ENCODE data around the gene CDKL1. TPM values are rescaled to one million over a fixed set of nuclear protein-coding genes. Genes with fewer than 3 reads are reported as not detected.

Gene CDKL1
- polyA plus RNA-seq, 2 of the 4 experiments (the other 2 are of a cell fraction) = 10.2 to 11.0 TPM

DNA sequence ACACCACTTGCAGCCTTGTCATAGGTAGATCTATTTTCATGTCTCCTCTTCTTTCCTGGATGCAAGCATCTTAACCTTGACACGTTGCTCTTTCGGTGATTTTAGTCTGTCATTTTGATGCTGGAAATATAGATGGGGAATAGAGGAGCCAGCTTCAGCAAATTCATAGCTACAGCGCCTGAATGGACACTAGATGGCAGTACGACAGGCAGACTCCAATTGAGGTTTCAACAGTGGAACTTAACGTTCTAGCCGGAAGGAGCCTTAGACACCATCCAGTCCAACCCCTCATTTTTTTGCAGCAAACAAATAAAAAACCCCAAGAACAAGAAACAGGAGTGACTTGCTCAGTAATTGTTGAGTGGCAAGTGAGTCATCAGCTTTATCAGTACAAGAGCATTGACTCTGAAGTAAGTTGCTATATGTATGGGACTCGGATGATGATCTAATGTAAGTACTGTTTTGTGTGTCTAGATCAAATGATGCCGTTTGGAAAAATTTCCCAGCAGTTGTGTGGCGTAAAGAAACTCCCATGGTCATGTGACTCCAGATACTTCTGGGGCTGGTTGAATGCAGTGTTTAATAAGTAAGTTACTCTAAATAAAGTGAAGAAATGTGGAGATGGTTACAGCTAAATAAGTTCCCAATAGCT is 75.5 kb downstream of the CDKL1 start (continued):
- no peak for TF ChIP-seq EHF (CRISPR knock-in tag; IDR thresholded peaks at IDR 0.05)
- no peak for TF ChIP-seq MAZ (IDR thresholded peaks at IDR 0.05; ENCODE audit: borderline replicate concordance, low read depth, low read length)
- TF ChIP-seq EP300 (IDR thresholded peaks at IDR 0.05) = no peak
- TF ChIP-seq POLR2A (IDR thresholded peaks at IDR 0.05; ENCODE audit: low read length) = no peak
- TF ChIP-seq JUNB (IDR thresholded peaks at IDR 0.05) = no peak

DNA sequence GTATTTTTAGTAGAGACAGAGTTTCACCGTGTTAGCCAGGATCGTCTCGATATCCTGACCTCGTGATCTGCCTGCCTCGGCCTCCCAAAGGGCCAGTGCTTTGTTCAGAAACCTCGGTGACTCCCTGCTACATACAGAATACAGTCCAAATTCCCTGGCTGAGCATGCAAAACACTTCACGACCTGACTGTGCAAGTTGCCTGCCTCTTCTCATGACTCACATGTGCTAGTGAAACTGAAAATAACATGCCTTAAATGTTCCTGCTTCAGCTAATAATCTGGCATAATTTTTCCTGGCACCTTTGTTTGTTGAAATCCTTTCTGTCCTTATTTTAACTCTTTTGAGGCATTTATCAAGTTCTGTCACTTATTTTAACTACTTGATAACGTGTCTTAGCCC is 76.4 kb downstream of the CDKL1 start:
- Histone ChIP-seq H3K4me1 (peaks cover 11% of the 10 kb centered on the region), H3K4me2 (no peak overlapping the region; the same call in 2 of the 3 replicates), H3K27ac (no peak overlapping the region; a peak in 1 of 6 replicates), H3K4me3 (no peak overlapping the region), H3K9me3 (no peaks in the 10 kb centered on the region)
- FAIRE-seq (no peak), ATAC-seq (no peak), DNase-seq (ENCODE audit: low read depth in 1 of 2, low spot score in 1 of 2) (no peak)
- WGBS (ENCODE audit: missing lambda C conversion rate) = 66% methylated on average over 8 of the region's 8 CpGs
- POLR2A ChIA-PET = interaction anchor here (1.0 to 2.1 kb wide), 4 partner anchors 8 to 349 kb away, joined by 3 to 22 read pairs (median 3); partner anchors contain the start of genes CDKL1, DMAC2L, L2HGDH and MAP4K5
- TF ChIP-seq FOSB (CRISPR knock-in tag; IDR thresholded peaks at IDR 0.05) (no peak), NPAS2 (CRISPR knock-in tag; IDR thresholded peaks at IDR 0.05; ENCODE audit: borderline replicate concordance) (no peak), JUNB (IDR thresholded peaks at IDR 0.05) (no peak), EHMT2 (IDR thresholded peaks at IDR 0.05; ENCODE audit: low read depth) (no peak), POLR2AphosphoS2 (conservative IDR thresholded peaks at IDR 0.05; ENCODE audit: low read length) (no peak), RFX5 (IDR thresholded peaks at IDR 0.05) (no peak), CHD2 (IDR thresholded peaks at IDR 0.05; ENCODE audit: low read length, partially characterized antibody) (no peak), KDM1A (IDR thresholded peaks at IDR 0.05; ENCODE audit: low read depth) (no peak), ESRRA (IDR thresholded peaks at IDR 0.05; ENCODE audit: borderline replicate concordance, low read length) (no peak), CEBPB (IDR thresholded peaks at IDR 0.05) (no peak), RARB (CRISPR knock-in tag; IDR thresholded peaks at IDR 0.05) (no peak)
- TF ChIP-seq, protein P1, sequence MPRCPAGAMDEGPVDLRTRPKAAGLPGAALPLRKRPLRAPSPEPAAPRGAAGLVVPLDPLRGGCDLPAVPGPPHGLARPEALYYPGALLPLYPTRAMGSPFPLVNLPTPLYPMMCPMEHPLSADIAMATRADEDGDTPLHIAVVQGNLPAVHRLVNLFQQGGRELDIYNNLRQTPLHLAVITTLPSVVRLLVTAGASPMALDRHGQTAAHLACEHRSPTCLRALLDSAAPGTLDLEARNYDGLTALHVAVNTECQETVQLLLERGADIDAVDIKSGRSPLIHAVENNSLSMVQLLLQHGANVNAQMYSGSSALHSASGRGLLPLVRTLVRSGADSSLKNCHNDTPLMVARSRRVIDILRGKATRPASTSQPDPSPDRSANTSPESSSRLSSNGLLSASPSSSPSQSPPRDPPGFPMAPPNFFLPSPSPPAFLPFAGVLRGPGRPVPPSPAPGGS (IDR thresholded peaks at IDR 0.05) = no peak
- CTCF ChIA-PET = interaction anchor here (0.6 to 3.4 kb wide), 31 partner anchors 8 to 541 kb away, joined by 3 to 23 read pairs (median 6); partner anchors contain the start of genes CDKL1, DMAC2L, L2HGDH and MAP4K5

DNA sequence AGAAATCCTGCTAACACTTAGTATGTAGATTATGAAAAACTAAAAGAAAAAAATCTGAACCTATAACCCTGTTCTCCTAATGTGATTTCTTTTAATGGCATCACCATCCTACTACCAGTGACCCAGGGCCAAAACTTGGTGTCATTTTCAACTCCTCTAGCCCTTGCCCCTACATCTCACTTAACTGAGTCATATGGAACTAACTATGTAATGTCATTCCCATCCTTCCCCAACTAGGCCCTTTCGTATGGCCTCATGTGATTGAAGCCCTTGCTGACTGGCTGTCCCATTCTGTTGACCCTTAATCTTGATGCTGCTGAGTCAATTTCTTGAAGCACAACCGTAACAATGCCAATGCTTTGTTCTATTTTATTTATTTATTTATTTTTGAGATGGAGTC is 77.0 kb downstream of the CDKL1 start:
- no peak overlapping the region for H3K4me2 ChIP-seq
- no peaks in the 10 kb centered on the region for H3K9me3 ChIP-seq
- POLR2A ChIA-PET = interaction anchor here (2.1 kb wide), 1 partner anchor 7 kb away, joined by 22 read pairs; the partner anchor contains the start of genes DMAC2L and L2HGDH
- CTCF ChIA-PET = interaction anchor here (1.2 to 3.1 kb wide), 13 partner anchors 9 to 541 kb away, joined by 3 to 17 read pairs (median 7); partner anchors contain the start of genes CDKL1 and MAP4K5
- H3K27ac ChIP-seq = no peak overlapping the region
- FAIRE-seq (no peak), ATAC-seq (no peak), DNase-seq (ENCODE audit: low read depth in 1 of 2, low spot score in 1 of 2) (no peak)
- peaks cover 11% of the 10 kb centered on the region for H3K4me1 ChIP-seq
- no peak overlapping the region for H3K4me3 ChIP-seq
- 92% methylated on average over 2 of the region's 2 CpGs for WGBS (ENCODE audit: missing lambda C conversion rate)
- TF ChIP-seq HOXA7 (CRISPR knock-in tag; IDR thresholded peaks at IDR 0.05) (no peak), MAZ (IDR thresholded peaks at IDR 0.05; ENCODE audit: borderline replicate concordance, low read depth, low read length) (no peak), EP300 (IDR thresholded peaks at IDR 0.05) (no peak), TFCP2L1 (CRISPR knock-in tag; IDR thresholded peaks at IDR 0.05) (no peak), FOSB (CRISPR knock-in tag; IDR thresholded peaks at IDR 0.05) (no peak), CHD4 (IDR thresholded peaks at IDR 0.05; ENCODE audit: borderline replicate concordance) (no peak), RNF2 (IDR thresholded peaks at IDR 0.05; ENCODE audit: borderline replicate concordance, low read depth) (no peak), CBX2 (IDR thresholded peaks at IDR 0.05; ENCODE audit: borderline replicate concordance, low read depth) (no peak), TP53 (CRISPR knock-in tag; IDR thresholded peaks at IDR 0.05) (no peak)
- TF ChIP-seq, protein P2, sequence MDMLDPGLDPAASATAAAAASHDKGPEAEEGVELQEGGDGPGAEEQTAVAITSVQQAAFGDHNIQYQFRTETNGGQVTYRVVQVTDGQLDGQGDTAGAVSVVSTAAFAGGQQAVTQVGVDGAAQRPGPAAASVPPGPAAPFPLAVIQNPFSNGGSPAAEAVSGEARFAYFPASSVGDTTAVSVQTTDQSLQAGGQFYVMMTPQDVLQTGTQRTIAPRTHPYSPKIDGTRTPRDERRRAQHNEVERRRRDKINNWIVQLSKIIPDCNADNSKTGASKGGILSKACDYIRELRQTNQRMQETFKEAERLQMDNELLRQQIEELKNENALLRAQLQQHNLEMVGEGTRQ (IDR thresholded peaks at IDR 0.05) = no peak
- TF ChIP-seq, protein P3, sequence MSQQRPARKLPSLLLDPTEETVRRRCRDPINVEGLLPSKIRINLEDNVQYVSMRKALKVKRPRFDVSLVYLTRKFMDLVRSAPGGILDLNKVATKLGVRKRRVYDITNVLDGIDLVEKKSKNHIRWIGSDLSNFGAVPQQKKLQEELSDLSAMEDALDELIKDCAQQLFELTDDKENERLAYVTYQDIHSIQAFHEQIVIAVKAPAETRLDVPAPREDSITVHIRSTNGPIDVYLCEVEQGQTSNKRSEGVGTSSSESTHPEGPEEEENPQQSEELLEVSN (IDR thresholded peaks at IDR 0.05; ENCODE audit: borderline replicate concordance, low read depth) = no peak
- TF ChIP-seq, protein P4, sequence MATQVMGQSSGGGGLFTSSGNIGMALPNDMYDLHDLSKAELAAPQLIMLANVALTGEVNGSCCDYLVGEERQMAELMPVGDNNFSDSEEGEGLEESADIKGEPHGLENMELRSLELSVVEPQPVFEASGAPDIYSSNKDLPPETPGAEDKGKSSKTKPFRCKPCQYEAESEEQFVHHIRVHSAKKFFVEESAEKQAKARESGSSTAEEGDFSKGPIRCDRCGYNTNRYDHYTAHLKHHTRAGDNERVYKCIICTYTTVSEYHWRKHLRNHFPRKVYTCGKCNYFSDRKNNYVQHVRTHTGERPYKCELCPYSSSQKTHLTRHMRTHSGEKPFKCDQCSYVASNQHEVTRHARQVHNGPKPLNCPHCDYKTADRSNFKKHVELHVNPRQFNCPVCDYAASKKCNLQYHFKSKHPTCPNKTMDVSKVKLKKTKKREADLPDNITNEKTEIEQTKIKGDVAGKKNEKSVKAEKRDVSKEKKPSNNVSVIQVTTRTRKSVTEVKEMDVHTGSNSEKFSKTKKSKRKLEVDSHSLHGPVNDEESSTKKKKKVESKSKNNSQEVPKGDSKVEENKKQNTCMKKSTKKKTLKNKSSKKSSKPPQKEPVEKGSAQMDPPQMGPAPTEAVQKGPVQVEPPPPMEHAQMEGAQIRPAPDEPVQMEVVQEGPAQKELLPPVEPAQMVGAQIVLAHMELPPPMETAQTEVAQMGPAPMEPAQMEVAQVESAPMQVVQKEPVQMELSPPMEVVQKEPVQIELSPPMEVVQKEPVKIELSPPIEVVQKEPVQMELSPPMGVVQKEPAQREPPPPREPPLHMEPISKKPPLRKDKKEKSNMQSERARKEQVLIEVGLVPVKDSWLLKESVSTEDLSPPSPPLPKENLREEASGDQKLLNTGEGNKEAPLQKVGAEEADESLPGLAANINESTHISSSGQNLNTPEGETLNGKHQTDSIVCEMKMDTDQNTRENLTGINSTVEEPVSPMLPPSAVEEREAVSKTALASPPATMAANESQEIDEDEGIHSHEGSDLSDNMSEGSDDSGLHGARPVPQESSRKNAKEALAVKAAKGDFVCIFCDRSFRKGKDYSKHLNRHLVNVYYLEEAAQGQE (IDR thresholded peaks at IDR 0.05) = no peak
